Measurements from ENCODE around the gene TRAK2.

TRAK2 gene

GRCh38 chr2:201483342-201483741, 32.1 kb upstream of the TRAK2 start:
- H3K4me3 ChIP-seq (ENCODE audit: low read depth, low read length), result no peak overlapping the region
- ChIA-PET POLR2A (no interaction called here), CTCF (no interaction called here)
- DNase-seq (ENCODE audit: low read depth, low spot score), result no peak
- TF ChIP-seq CTCF (IDR thresholded peaks at IDR 0.05; ENCODE audit: insufficient read depth, low read length, missing control alignments), result no peak

GRCh38 chr2:201482543-201482942, 31.3 kb upstream of the TRAK2 start:
- POLR2A ChIA-PET, result no interaction called here
- no peak for DNase-seq (ENCODE audit: low read depth, low spot score)
- no peak overlapping the region for H3K4me3 ChIP-seq (ENCODE audit: low read depth, low read length)
- CTCF ChIA-PET, result no interaction called here
- no peak for TF ChIP-seq CTCF (IDR thresholded peaks at IDR 0.05; ENCODE audit: insufficient read depth, low read length, missing control alignments)

GRCh38 chr2:201472411-201472810, 21.2 kb upstream of the TRAK2 start:
- H3K4me3 ChIP-seq (ENCODE audit: low read depth, low read length), result no peak overlapping the region
- no peak for DNase-seq (ENCODE audit: low read depth, low spot score)
- POLR2A ChIA-PET, result interaction anchor here (0.6 kb wide), 1 partner anchor 20 kb away, joined by 3 read pairs; no protein-coding TSS in a partner anchor
- CTCF ChIA-PET, result interaction anchor here (1.0 kb wide), 3 partner anchors 20 to 240 kb away, joined by 3 to 5 read pairs (median 3); no protein-coding TSS in a partner anchor
- TF ChIP-seq CTCF (IDR thresholded peaks at IDR 0.05; ENCODE audit: insufficient read depth, low read length, missing control alignments), result no peak

- POLR2A ChIA-PET, result interaction anchor here (0.8 kb wide), 1 partner anchor 383 kb away, joined by 3 read pairs; no protein-coding TSS in a partner anchor
- CTCF ChIA-PET, result interaction anchor here (1.0 kb wide), 3 partner anchors 19 to 240 kb away, joined by 3 to 5 read pairs (median 3); no protein-coding TSS in a partner anchor
- DNase-seq (ENCODE audit: low read depth, low spot score), result peak; percentile 41
- H3K4me3 ChIP-seq (ENCODE audit: low read depth, low read length), result no peak overlapping the region
- no peak for TF ChIP-seq CTCF (IDR thresholded peaks at IDR 0.05; ENCODE audit: insufficient read depth, low read length, missing control alignments)
Measured at GRCh38 chr2:201471732-201472393, 20.6 kb upstream of the TRAK2 start.

GRCh38 chr2:201470821-201471731, 19.8 kb upstream of the TRAK2 start:
- TF ChIP-seq CTCF (IDR thresholded peaks at IDR 0.05; ENCODE audit: insufficient read depth, low read length, missing control alignments), result no peak
- ChIA-PET POLR2A (interaction anchor here (0.8 kb wide), 1 partner anchor 383 kb away, joined by 3 read pairs; no protein-coding TSS in a partner anchor), CTCF (interaction anchor here (1.0 kb wide), 1 partner anchor 19 kb away, joined by 5 read pairs; no protein-coding TSS in a partner anchor)

GRCh38 chr2:201467666-201468065, 16.4 kb upstream of the TRAK2 start:
- ChIA-PET POLR2A (interaction anchor here (1.5 kb wide), 1 partner anchor 16 kb away, joined by 3 read pairs; the partner anchor contains the start of genes STRADB and TRAK2), CTCF (interaction anchor here (1.3 to 1.4 kb wide), 2 partner anchors 15 to 236 kb away, joined by 3 to 6 read pairs; no protein-coding TSS in a partner anchor)
- TF ChIP-seq CTCF (IDR thresholded peaks at IDR 0.05; ENCODE audit: insufficient read depth, low read length, missing control alignments), result no peak
- DNase-seq (ENCODE audit: low read depth, low spot score), result no peak
- H3K4me3 ChIP-seq (ENCODE audit: low read depth, low read length), result no peak overlapping the region

More at GRCh38 chr2:201470821-201471731, 19.8 kb upstream of the TRAK2 start:
- DNase-seq (ENCODE audit: low read depth, low spot score), result no peak
- no peak overlapping the region for H3K4me3 ChIP-seq (ENCODE audit: low read depth, low read length)

Measured in AG04449 (cell line).